Loucy (cell line): ENCODE measurements around the gene SPAG7.

ENCODE experiments used
- H2AFZ ChIP-seq: fragments of 200-600 bp; sonication (generic); 2 replicates; pipeline ENCODE4 v1.6.0; 2016; ENCODE audit warnings: antibody characterized with exemption, mild to moderate bottlenecking, low read length, moderate library complexity
- H3F3A ChIP-seq: fragments of 200-600 bp; 2 replicates; pipeline ENCODE4 v1.6.0; 2016; ENCODE audit warnings: antibody characterized with exemption, low read depth, mild to moderate bottlenecking
- H3K27me3 ChIP-seq: fragments of 200-600 bp; sonication (generic); 2 replicates; pipeline ENCODE4 v1.6.1; 2014; ENCODE audit warnings: low read length, mild to moderate bottlenecking; ENCODE audit not compliant: insufficient read depth, poor library complexity, severe bottlenecking
- H3K36me3 ChIP-seq: fragments of 200-600 bp; sonication (generic); 2 replicates; pipeline ENCODE4 v1.6.1; 2016; ENCODE audit warnings: low read length; ENCODE audit not compliant: insufficient read depth
- H3K4me1 ChIP-seq: fragments of 200-600 bp; sonication (generic); 2 replicates; pipeline ENCODE4 v1.5.1; 2014; ENCODE audit warnings: low read length, mild to moderate bottlenecking; ENCODE audit not compliant: insufficient read depth, poor library complexity, severe bottlenecking
- H3K4me2 ChIP-seq: fragments of 200-600 bp; sonication (generic); 2 replicates; pipeline ENCODE4 v1.6.0; 2014; ENCODE audit warnings: antibody characterized with exemption, low read length, low read depth, mild to moderate bottlenecking; ENCODE audit not compliant: poor library complexity, severe bottlenecking
- H3K4me3 ChIP-seq: fragments of 200-600 bp; sonication (generic); 2 replicates; pipeline ENCODE4 v1.5.1; 2014; ENCODE audit warnings: low read length, mild to moderate bottlenecking, mixed read lengths; ENCODE audit not compliant: poor library complexity, severe bottlenecking
- H3K79me2 ChIP-seq: fragments of 200-600 bp; sonication (generic); 2 replicates; pipeline ENCODE4 v1.6.1; 2014; ENCODE audit warnings: low read length; ENCODE audit not compliant: insufficient read depth
- H3K9ac ChIP-seq: fragments of 200-600 bp; sonication (generic); 2 replicates; pipeline ENCODE4 v1.6.0; 2014; ENCODE audit warnings: mild to moderate bottlenecking, low read depth, low read length, moderate library complexity; ENCODE audit not compliant: poor library complexity, severe bottlenecking
- H3K9me2 ChIP-seq: fragments of 200-600 bp; sonication (generic); replicated peaks from 2 replicates; pipeline ENCODE4 v1.6.1; 2016; ENCODE audit warnings: low read depth, low read length, mixed read lengths
- H3K9me3 ChIP-seq: fragments of 200-600 bp; sonication (generic); 2 replicates; pipeline ENCODE4 v1.6.1; 2014; ENCODE audit warnings: mild to moderate bottlenecking, antibody characterized with exemption, low read length, low read depth; ENCODE audit not compliant: insufficient read depth
- H4K20me1 ChIP-seq: fragments of 200-600 bp; sonication (generic); 2 replicates; pipeline ENCODE4 v1.6.0; 2014; ENCODE audit warnings: antibody characterized with exemption, low read length, mild to moderate bottlenecking; ENCODE audit not compliant: insufficient read depth, poor library complexity, severe bottlenecking
- CTCF ChIP-seq: fragments of 200-600 bp; sonication (generic); conservative IDR thresholded peaks from 2 replicates; pipeline ENCODE4 v1.5.1; 2014; ENCODE audit warnings: mild to moderate bottlenecking, antibody characterized with exemption, low read length
- EZH2phosphoT487 ChIP-seq: fragments of 200-600 bp; IDR thresholded peaks from 2 replicates; pipeline ENCODE4 v1.6.1; 2018; ENCODE audit warnings: antibody characterized with exemption, mild to moderate bottlenecking, moderate library complexity, borderline replicate concordance

SPAG7 gene

GRCh38 chr17:4950075-4950745 lies 17.4 kb downstream of the SPAG7 start:
- Histone ChIP-seq H3K4me1 (peaks cover 26% of the 10 kb centered on the region), H3K4me2 (peak overlapping the region; percentile 91), H3K9ac (peak overlapping the region; percentile 99), H4K20me1 (peaks cover 30% of the 10 kb centered on the region), H3K36me3 (peaks cover 22% of the 10 kb centered on the region), H3F3A (peaks cover 28% of the 10 kb centered on the region), H3K27me3 (peaks cover 14% of the 10 kb centered on the region), H3K9me3 (no peaks in the 10 kb centered on the region), H3K4me3 (peak overlapping the region; percentile 90), H2AFZ (no peak overlapping the region), H3K9me2 (no peaks in the 10 kb centered on the region), H3K79me2 (peaks cover 50% of the 10 kb centered on the region)
- no peak for TF ChIP-seq CTCF
- TF ChIP-seq EZH2phosphoT487 = no peak

DNA sequence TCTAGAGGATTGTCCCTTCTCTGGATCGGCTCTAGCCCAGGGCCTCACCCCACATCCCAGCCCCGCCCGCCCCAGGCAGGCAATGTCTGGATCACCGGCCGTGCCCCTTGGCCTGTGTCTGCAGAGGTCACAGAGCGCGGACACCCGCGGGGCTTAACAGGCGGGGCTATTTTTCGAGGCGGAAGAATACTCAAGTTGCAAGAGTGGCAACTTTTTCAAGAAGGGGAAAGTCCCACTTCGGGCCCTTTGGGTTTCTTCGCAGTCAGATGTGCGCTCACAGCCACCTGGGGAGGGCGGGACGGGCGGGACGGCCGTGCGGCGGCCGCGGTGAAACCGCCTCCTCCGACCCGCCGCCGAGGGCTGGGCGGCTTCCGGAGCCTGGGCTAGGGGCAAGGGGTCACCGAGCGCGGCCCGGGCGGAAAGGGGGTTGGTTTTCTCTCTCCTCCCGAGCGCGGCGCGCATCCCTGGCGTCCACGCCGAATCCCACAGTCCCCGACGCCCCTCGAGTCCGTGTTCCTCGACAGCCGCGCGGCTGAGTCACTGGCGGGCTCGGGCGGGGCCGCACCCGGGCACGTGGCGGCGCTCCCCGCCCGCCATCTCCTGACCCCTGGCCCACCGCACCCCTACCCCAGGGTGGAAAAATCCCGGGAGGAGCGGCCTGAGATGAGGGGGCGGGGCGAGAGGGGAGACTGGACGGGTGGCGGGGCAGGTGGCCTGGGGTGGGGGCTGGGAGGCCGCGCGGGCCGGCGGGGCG lies 18.1 kb downstream of the SPAG7 start:
- peaks cover 33% of the 10 kb centered on the region for H3K4me1 ChIP-seq
- peak overlapping the region; percentile 91 for H3K4me2 ChIP-seq
- peaks cover 35% of the 10 kb centered on the region for H3F3A ChIP-seq
- peaks cover 29% of the 10 kb centered on the region for H3K36me3 ChIP-seq
- H3K27me3 ChIP-seq = peaks cover 14% of the 10 kb centered on the region
- H3K79me2 ChIP-seq = peaks cover 57% of the 10 kb centered on the region
- no peaks in the 10 kb centered on the region for H3K9me3 ChIP-seq
- peak overlapping the region; percentile 99 for H3K9ac ChIP-seq
- TF ChIP-seq CTCF (no peak), EZH2phosphoT487 (no peak)
- H3K4me3 ChIP-seq = peak overlapping the region; percentile 90
- peaks cover 37% of the 10 kb centered on the region for H4K20me1 ChIP-seq
- no peaks in the 10 kb centered on the region for H3K9me2 ChIP-seq
- H2AFZ ChIP-seq = peak overlapping the region; percentile 84

DNA sequence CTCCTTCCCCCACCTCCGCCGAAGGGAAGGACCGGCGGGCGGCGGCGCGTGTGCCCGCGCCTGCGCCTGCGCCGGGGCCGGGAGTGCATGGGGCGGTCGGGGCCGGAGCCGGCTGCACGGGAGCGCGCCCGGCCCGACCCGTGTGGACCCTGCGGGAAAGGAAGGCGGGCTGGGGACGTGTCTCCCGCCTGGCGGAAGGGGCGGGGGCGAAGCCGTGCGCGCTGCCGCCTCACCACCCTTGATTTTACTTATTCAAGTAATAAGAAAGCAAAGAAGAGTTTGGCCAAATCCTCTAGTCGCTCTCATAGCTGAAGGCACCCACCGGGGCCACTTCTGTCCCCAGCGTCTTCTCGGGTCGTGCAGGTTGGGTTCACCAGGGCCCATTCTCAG lies 18.7 kb downstream of the SPAG7 start:
- Histone ChIP-seq H3K4me3 (peak overlapping the region; percentile 90), H3K27me3 (peaks cover 14% of the 10 kb centered on the region), H3K79me2 (peaks cover 63% of the 10 kb centered on the region), H3K36me3 (peaks cover 31% of the 10 kb centered on the region), H3K9me3 (no peaks in the 10 kb centered on the region), H3F3A (peaks cover 39% of the 10 kb centered on the region), H2AFZ (peak overlapping the region; percentile 84), H4K20me1 (peaks cover 41% of the 10 kb centered on the region), H3K9me2 (no peaks in the 10 kb centered on the region), H3K4me1 (peaks cover 37% of the 10 kb centered on the region), H3K4me2 (peak overlapping the region; percentile 91), H3K9ac (peak overlapping the region; percentile 99)
- no peak for TF ChIP-seq CTCF
- no peak for TF ChIP-seq EZH2phosphoT487
